Activated naive CD4-positive, alpha-beta T cell treated with anti-CD3 and anti-CD28 coated beads, Interleukin-2, amount 50 U/mL, for 16 hours (primary cell): Measurements from ENCODE around the gene C4orf46.

ENCODE experiments used
- DNase-seq: peaks from one replicate; pipeline ENCODE4 v3.0.0-alpha.2; 2020

Gene C4orf46

GRCh38 chr4:158649111-158649680 is 22.5 kb downstream of the C4orf46 start:
- no peak for DNase-seq

GRCh38 chr4:158644760-158645159 is 26.9 kb downstream of the C4orf46 start:
- no peak for DNase-seq

GRCh38 chr4:158644356-158644755 is 27.3 kb downstream of the C4orf46 start:
- no peak for DNase-seq

- DNase-seq, result no peak
These were observed 35.1 kb downstream of the C4orf46 start for GRCh38 chr4:158636619-158637018.

GRCh38 chr4:158630893-158631292 is 40.8 kb downstream of the C4orf46 start:
- DNase-seq, result no peak

- DNase-seq, result no peak
These were observed 46.1 kb downstream of the C4orf46 start for GRCh38 chr4:158625544-158625943.

- no peak for DNase-seq
These were observed 46.7 kb downstream of the C4orf46 start for GRCh38 chr4:158624889-158625478.

- no peak for DNase-seq
These were observed 49.4 kb downstream of the C4orf46 start for GRCh38 chr4:158622251-158622650.

GRCh38 chr4:158621729-158622128 is 50.0 kb downstream of the C4orf46 start:
- DNase-seq, result no peak

- DNase-seq, result no peak
These were observed 53.7 kb downstream of the C4orf46 start for GRCh38 chr4:158617956-158618355.
